GM20000 (cell line): ENCODE results near the gene DLAT.
"Not testable (repeated sequence)": the region's sequence is repeated elsewhere in the genome, so short reads cannot be mapped to it uniquely, and the experiment has no call there.

ENCODE experiments used
- DNase-seq: peaks from one replicate; pipeline ENCODE4 v3.0.0; 2012; ENCODE audit warnings: low spot score
- CTCF ChIP-seq: IDR thresholded peaks from 2 replicates; pipeline ENCODE4 v1.5.1; 2012; ENCODE audit warnings: mild to moderate bottlenecking, control low read depth; ENCODE audit errors: extremely low read depth, missing control alignments

DLAT gene

GRCh38 chr11:112042961-112043304, 17.7 kb downstream of the DLAT start:
- DNase-seq, result no peak
- TF ChIP-seq CTCF, result no peak

- no peak for TF ChIP-seq CTCF
- DNase-seq, result no peak
These were observed 19.8 kb downstream of the DLAT start for GRCh38 chr11:112044961-112045360.

- not testable (repeated sequence) for DNase-seq
These were observed 21.4 kb downstream of the DLAT start for GRCh38 chr11:112046647-112047046.

GRCh38 chr11:112048256-112048655, 23.0 kb downstream of the DLAT start:
- not testable (repeated sequence) for DNase-seq

GRCh38 chr11:112049777-112050176, 24.6 kb downstream of the DLAT start:
- no peak for TF ChIP-seq CTCF
- no peak for DNase-seq

- peak; percentile 28 for DNase-seq
- TF ChIP-seq CTCF, result no peak
These were observed 25.5 kb downstream of the DLAT start for GRCh38 chr11:112050721-112051120.

- no peak for TF ChIP-seq CTCF
- DNase-seq, result peak; percentile 20
These were observed 26.6 kb downstream of the DLAT start for GRCh38 chr11:112051768-112052167.

- no peak for DNase-seq
- TF ChIP-seq CTCF, result no peak
These were observed 32.0 kb downstream of the DLAT start for GRCh38 chr11:112057170-112057569.

GRCh38 chr11:112058103-112058502, 32.9 kb downstream of the DLAT start:
- no peak for TF ChIP-seq CTCF
- no peak for DNase-seq
